HUES64 (cell line): ENCODE measurements around the gene WDR70.
"Not testable (repeated sequence)": the region's sequence is repeated elsewhere in the genome, so short reads cannot be mapped to it uniquely, and the experiment has no call there.

ENCODE experiments used
- H3K27ac ChIP-seq: 2 replicates; pipeline ENCODE4 v1.7.0; 2013; ENCODE audit warnings: low read depth, low read length, inconsistent platforms
- H3K27me3 ChIP-seq: 2 replicates; pipeline ENCODE4 v1.6.1; 2013; ENCODE audit warnings: mild to moderate bottlenecking, low read length; ENCODE audit not compliant: insufficient read depth
- H3K36me3 ChIP-seq: 2 replicates; pipeline ENCODE4 v1.6.1; 2013; ENCODE audit warnings: mild to moderate bottlenecking, low read length; ENCODE audit not compliant: insufficient read depth
- H3K4me1 ChIP-seq: 2 replicates; pipeline ENCODE4 v1.6.1; 2013; ENCODE audit warnings: mild to moderate bottlenecking, low read length, moderate library complexity; ENCODE audit not compliant: insufficient read depth
- H3K4me3 ChIP-seq: 2 replicates; pipeline ENCODE4 v1.5.1; 2013; ENCODE audit warnings: mild to moderate bottlenecking, low read length, moderate library complexity
- H3K9ac ChIP-seq: 2 replicates; pipeline ENCODE4 v1.6.1; 2013; ENCODE audit warnings: mild to moderate bottlenecking, low read depth, low read length
- H3K9me3 ChIP-seq: 2 replicates; pipeline ENCODE4 v1.6.1; 2013; ENCODE audit warnings: low read depth, low read length; ENCODE audit not compliant: insufficient read depth
- WGBS: fragments of 150-250, 120-280 bp; methylation state at CpG from one replicate; pipeline ENCODE4 v1.1.7; 2013; ENCODE audit warnings: missing lambda C conversion rate; 5-methylcytosine and 5-hydroxymethylcytosine counted together

The WDR70 gene

DNA sequence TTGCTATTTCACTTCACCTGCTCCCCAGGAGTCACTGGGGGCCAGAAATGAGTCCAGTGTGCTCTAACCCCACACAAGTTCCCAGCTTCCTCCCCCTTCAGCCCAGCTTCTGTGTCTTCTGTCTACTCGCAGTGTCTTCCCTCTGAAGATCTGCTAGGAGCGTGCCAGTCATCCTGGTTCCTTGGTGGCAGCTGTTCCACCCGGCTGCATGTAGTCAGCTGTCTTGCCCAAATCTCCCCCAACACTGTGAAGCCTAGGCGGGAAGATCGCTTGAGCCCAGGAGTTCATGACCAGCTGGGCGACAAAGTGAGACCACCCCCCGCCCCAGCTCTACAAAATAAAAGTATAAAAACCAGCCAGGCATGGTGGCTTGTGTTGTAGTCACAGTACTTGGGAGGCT is 306.7 kb downstream of the WDR70 start:
- no peaks in the 10 kb centered on the region for H3K27me3 ChIP-seq
- H3K9ac ChIP-seq: no peak overlapping the region
- H3K36me3 ChIP-seq: no peaks in the 10 kb centered on the region
- H3K4me3 ChIP-seq: no peak overlapping the region
- H3K9me3 ChIP-seq: 0 out of 2 replicates have a peak, but pooled peaks cover 3% of the 10 kb centered on the region
- WGBS: 92% methylated on average over 7 of the region's 7 CpGs
- H3K27ac ChIP-seq: no peak overlapping the region
- H3K4me1 ChIP-seq: no peaks in the 10 kb centered on the region

DNA sequence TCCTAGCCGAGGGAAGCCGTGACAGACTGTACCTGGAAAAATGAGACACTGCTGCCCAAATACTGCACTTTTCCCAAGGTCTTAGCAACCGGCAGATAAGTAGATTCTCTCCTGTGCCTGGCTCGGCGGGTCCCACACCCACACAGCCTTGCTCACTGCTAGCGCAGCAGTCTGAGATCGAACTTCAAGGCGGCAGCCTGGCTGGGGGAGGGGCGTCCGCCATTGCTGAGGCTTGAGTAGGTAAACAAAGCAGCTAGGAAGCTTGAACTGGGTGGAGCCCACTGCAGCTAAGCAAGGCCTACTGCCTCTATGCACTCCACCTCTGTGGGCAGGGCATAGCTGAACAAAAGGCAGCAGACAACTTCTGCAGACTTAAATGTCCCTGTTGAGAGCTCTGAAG is 309.8 kb downstream of the WDR70 start:
- H3K27me3 ChIP-seq, H3K4me1 ChIP-seq, H3K9me3 ChIP-seq, H3K9ac ChIP-seq, H3K4me3 ChIP-seq, H3K36me3 ChIP-seq, H3K27ac ChIP-seq: not testable (repeated sequence)
- 91% methylated on average over 10 of the region's 10 CpGs for WGBS

DNA sequence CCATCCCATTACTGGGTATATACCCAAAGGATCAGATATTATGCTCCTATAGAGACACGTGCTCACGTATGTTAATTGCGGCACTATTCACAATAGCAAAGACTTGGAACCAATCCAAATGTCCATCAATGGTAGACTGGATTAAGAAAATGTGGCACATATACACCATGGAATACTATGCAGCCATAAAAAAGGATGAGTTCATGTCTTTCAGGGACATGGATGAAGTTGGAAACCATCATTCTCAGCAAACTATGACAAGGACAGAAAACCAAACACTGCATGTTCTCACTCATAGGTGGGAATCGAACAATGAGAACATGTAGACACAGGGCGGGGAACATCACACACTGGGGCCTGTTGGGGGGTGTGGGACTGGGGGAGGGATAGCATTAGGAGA is 315.2 kb downstream of the WDR70 start:
- WGBS: 92% methylated on average over 5 of the region's 5 CpGs

DNA sequence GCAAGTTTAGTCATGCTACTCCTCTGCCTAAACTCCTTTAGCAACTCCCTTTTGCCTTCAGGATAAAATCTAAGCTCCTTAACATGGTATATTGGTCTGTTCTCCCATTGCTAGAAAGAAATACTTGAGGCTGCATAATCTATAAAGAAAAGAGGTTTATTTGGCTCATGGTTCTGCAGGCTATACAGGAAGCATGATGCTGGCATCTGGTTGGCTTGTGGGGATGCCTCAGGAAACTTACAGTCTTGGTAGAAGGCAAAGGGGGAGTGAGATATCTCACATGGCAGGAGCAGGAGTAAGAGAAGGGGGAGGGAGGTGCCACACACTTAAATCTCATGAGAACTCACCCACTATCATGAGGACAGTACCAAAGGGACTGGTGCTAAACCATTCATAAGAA is 315.7 kb downstream of the WDR70 start:
- H3K27ac ChIP-seq: no peak overlapping the region
- H3K4me3 ChIP-seq: no peak overlapping the region
- H3K9me3 ChIP-seq: no peaks in the 10 kb centered on the region
- H3K27me3 ChIP-seq: no peaks in the 10 kb centered on the region
- H3K36me3 ChIP-seq: 0 out of 2 replicates have a peak, but pooled peaks cover 3% of the 10 kb centered on the region
- no peak overlapping the region for H3K9ac ChIP-seq
- no peaks in the 10 kb centered on the region for H3K4me1 ChIP-seq

More for the DNA sequence above, 315.2 kb downstream of the WDR70 start:
- not testable (repeated sequence) for H3K4me3 ChIP-seq, H3K4me1 ChIP-seq, H3K9me3 ChIP-seq, H3K36me3 ChIP-seq, H3K9ac ChIP-seq, H3K27ac ChIP-seq, H3K27me3 ChIP-seq

DNA sequence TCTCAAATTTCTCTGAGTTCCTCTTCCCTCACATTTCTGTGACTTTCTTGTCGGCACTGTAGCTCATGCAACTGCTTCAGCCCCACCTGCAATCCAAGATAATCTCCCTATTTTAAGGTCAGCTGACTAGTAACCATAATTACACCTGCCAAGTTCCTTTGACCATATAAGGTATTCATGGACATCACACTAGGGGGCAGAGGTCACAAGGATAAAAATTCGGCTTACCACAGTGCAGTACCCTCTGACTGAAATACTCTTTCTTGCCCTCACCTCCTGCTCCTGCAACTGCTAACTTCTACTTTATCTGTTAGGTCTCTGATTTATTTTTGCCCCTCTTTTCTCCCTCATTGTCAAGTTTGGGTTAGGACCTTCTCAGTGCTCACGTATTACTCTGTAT is 316.5 kb downstream of the WDR70 start:
- Histone ChIP-seq H3K4me3 (no peak overlapping the region), H3K9me3 (no peaks in the 10 kb centered on the region), H3K9ac (no peak overlapping the region), H3K4me1 (no peaks in the 10 kb centered on the region), H3K27me3 (no peaks in the 10 kb centered on the region), H3K27ac (no peak overlapping the region), H3K36me3 (0 out of 2 replicates have a peak, but pooled peaks cover 3% of the 10 kb centered on the region)
- 85% methylated on average over 3 of the region's 3 CpGs for WGBS

DNA sequence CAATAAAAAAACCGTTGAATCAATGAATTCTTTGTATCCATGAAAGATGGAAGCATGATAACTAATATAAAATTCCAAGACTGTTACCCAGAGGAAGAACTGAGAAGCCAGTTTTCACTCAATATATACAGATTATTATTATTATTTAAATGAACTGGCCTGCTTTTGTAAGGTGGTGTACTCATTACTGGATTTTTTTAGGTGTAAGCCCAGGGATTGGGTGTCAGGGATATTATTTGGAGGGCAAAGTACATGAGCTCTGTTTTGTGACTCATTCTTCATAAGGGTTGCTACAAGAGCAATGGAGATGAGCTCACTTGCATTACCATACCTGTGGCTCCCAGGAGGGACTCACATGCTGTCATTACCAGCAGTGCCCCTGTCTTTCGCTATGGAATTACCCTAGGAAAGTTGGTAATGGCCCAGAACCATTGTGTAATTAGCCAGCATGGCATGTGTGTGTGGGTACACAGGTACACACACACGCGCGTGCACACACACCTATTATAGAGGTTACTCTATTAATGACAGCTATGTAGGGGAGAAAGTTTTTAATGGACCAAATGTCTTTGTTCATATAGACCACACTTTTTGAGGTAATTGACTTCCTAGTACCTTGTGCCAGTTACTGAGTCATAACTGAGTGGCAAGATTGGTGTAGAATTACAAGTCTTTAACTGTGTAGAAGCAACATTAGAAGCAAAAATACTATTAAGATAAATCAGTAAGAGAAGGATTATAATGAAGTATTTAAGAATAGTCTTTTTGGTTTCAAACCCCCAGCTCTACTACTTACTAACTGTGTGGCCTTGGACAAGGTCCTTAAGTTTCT is 317.3 kb downstream of the WDR70 start:
- Histone ChIP-seq H3K9me3 (no peaks in the 10 kb centered on the region), H3K36me3 (0 out of 2 replicates have a peak, but pooled peaks cover 3% of the 10 kb centered on the region), H3K4me1 (no peaks in the 10 kb centered on the region), H3K9ac (no peak overlapping the region), H3K27ac (no peak overlapping the region), H3K4me3 (no peak overlapping the region), H3K27me3 (no peaks in the 10 kb centered on the region)
- WGBS: 90% methylated on average over 2 of the region's 5 CpGs

DNA sequence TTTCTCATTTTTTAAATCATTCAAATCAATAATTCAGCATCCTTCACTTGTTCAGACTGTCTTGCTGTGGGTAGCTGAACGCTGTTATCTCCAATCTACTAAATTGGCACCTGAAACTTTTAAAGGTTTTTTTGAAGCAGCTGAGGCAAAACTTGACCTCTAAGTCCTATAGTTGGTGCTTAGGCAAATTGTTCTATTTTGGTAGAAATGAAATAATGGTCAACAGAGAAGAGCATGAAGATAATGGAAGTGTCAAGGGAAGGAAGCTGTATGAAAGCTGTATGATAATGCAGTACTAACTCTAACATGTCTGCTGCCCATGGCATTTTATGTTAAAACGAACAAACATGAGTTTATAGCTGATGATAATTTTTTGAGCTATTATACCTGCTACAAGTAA is 322.8 kb downstream of the WDR70 start:
- Histone ChIP-seq H3K9ac (no peak overlapping the region), H3K36me3 (0 out of 2 replicates have a peak, but pooled peaks cover 3% of the 10 kb centered on the region), H3K27me3 (no peaks in the 10 kb centered on the region), H3K27ac (no peak overlapping the region), H3K9me3 (no peaks in the 10 kb centered on the region), H3K4me3 (no peak overlapping the region), H3K4me1 (no peaks in the 10 kb centered on the region)
- 95% methylated on average over 1 of the region's 2 CpGs for WGBS

DNA sequence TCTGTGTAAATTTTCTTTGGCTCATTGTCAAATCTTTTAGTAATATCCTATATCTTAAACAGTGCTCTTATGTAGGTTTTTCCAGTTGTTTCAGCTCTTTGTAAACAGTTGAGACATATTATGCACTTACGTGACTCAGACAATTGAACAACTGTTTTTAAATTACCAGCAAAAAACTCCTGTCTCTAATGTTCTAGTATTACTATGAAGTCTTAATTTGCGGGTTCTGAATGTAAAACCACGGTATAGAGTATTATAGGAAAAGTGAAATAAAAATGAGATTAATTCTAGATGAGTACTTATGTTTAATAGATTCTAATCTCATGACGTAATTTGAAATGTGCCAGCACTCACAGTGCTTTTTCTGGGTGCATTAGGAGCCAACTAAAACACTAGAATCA is 324.7 kb downstream of the WDR70 start:
- Histone ChIP-seq H3K4me3 (no peak overlapping the region), H3K27ac (no peak overlapping the region), H3K9me3 (no peaks in the 10 kb centered on the region), H3K4me1 (no peaks in the 10 kb centered on the region), H3K36me3 (0 out of 2 replicates have a peak, but pooled peaks cover 3% of the 10 kb centered on the region), H3K9ac (no peak overlapping the region), H3K27me3 (no peaks in the 10 kb centered on the region)
- WGBS: 89% methylated on average over 4 of the region's 4 CpGs

DNA sequence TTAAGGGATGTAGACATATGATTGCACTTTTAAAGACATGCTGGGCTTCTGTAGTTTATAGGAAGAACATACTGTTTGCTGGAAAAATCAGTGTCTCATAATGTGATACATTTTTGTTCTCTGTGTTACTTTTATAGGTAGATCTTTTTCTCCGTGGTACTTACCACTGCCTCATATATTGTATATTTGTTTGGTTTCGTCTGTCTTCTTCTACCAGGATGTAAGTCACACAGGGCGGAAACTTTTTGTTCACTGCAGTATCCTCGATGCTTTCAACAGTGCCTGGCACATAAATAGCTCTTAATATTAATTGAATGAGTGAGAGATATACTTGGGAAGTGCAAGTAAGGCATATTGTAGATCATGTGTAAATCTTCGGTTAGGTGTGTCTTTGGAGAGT is 325.3 kb downstream of the WDR70 start:
- no peaks in the 10 kb centered on the region for H3K27me3 ChIP-seq
- 82% methylated on average over 5 of the region's 5 CpGs for WGBS

DNA sequence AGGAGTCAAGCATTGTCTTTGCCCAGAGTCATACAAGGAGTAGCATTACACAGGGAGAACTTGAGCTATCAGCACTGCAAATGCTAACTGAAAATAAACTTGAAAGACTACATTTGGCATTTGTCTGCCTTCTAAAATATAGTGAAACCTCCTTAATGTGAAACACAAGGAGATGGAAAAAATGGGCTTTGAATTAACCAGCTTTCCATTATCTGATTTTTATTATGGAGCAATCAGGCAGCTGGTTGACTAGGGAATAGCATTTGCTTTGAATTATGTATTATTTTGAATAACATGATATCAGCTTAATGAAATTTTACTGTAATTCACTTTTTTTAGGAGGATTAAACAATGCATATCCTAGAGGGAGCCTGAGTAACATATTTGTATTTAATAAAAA is 329.9 kb downstream of the WDR70 start:
- H3K27ac ChIP-seq: no peak overlapping the region
- no peaks in the 10 kb centered on the region for H3K4me1 ChIP-seq
- H3K9me3 ChIP-seq: no peaks in the 10 kb centered on the region
- H3K4me3 ChIP-seq: no peak overlapping the region
- H3K9ac ChIP-seq: no peak overlapping the region
- H3K27me3 ChIP-seq: no peaks in the 10 kb centered on the region
- no peaks in the 10 kb centered on the region for H3K36me3 ChIP-seq

More for the DNA sequence above, 325.3 kb downstream of the WDR70 start:
- no peaks in the 10 kb centered on the region for H3K9me3 ChIP-seq
- H3K27ac ChIP-seq: no peak overlapping the region
- no peak overlapping the region for H3K4me3 ChIP-seq
- no peaks in the 10 kb centered on the region for H3K4me1 ChIP-seq
- H3K36me3 ChIP-seq: 0 out of 2 replicates have a peak, but pooled peaks cover under 1% of the 10 kb centered on the region
- H3K9ac ChIP-seq: no peak overlapping the region

DNA sequence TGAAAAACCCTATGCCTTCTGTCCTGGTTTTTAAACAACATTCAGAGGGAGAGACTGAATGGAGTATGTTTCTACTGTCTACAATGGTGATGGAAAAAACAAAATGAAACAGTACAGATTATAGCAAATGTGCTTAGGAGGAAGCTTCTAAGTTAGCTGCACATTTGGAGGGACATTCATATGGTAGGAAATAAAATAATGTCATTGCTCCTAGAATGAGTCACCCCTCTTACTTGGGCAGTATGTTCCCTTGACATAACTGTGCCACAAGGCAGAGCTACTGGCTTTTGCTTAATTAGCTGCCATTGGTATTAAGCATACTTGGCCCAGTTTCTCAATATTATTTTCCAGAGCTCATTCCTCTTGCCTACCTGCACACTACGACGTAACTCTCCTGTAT is 331.8 kb downstream of the WDR70 start:
- Histone ChIP-seq H3K27me3 (no peaks in the 10 kb centered on the region), H3K9ac (no peak overlapping the region), H3K4me3 (no peak overlapping the region), H3K27ac (no peak overlapping the region), H3K4me1 (no peaks in the 10 kb centered on the region), H3K36me3 (no peaks in the 10 kb centered on the region), H3K9me3 (no peaks in the 10 kb centered on the region)
- WGBS: 88% methylated on average over 2 of the region's 2 CpGs

DNA sequence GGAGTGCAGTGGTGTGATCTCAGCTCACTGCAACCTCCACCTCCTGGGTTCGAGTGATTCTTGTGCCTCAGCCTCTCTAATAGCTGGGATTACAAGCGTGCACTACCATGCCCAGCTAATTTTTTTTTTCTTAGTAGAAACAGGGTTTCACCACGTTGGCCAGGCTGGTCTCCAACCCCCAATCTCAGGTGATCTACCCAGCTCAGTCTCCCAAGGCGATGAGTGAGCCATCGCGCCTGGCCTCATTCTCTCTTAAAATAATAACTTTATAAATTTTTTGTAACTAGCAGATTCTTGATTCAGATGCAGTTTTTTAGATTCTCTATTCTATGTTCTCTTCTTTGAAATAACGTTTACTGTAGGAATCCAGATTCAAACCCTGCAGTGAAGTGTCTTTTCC is 333.6 kb downstream of the WDR70 start:
- Histone ChIP-seq H3K27me3 (no peaks in the 10 kb centered on the region), H3K9ac (no peak overlapping the region), H3K36me3 (no peaks in the 10 kb centered on the region), H3K27ac (no peak overlapping the region), H3K9me3 (no peaks in the 10 kb centered on the region), H3K4me1 (peaks cover 9% of the 10 kb centered on the region), H3K4me3 (no peak overlapping the region)
- 88% methylated on average over 6 of the region's 7 CpGs for WGBS
